T-helper 17 cell (primary cell): ENCODE data around the gene ARF3. TPM values are rescaled to one million over a fixed set of nuclear protein-coding genes. Genes with fewer than 3 reads are reported as not detected.

Experiments used
- ATAC-seq: fragments of 150-1000 bp; cut with Tn5 transposase; 2 replicates; pipeline ENCODE4 v1.10.0; 2021; ENCODE audit warnings: mild to moderate bottlenecking, moderate library complexity
- DNase-seq, 3 donors: peaks; one replicate each; pipeline versions ENCODE4 v3.0.0 to v3.0.0-alpha.2; 2020 to 2021
- H3K9me3 ChIP-seq: one replicate; pipeline ENCODE4 v1.7.0; 2013; ENCODE audit warnings: low read length, mild to moderate bottlenecking; ENCODE audit not compliant: control insufficient read depth, poor library complexity, severe bottlenecking
- H3K27ac Mint-ChIP-seq: one replicate; pipeline ENCODE4 v1.8.0; 2022; ENCODE audit warnings: mild to moderate bottlenecking, moderate library complexity, mixed read lengths
- H3K27me3 Mint-ChIP-seq: one replicate; pipeline ENCODE4 v1.8.0; 2022; ENCODE audit warnings: mixed read lengths
- H3K36me3 Mint-ChIP-seq: one replicate; pipeline ENCODE4 v1.8.0; 2022; ENCODE audit warnings: low read depth, mixed read lengths
- H3K4me1 Mint-ChIP-seq: one replicate; pipeline ENCODE4 v1.8.0; 2022; ENCODE audit warnings: mild to moderate bottlenecking, mixed read lengths
- H3K4me3 Mint-ChIP-seq: one replicate; pipeline ENCODE4 v1.8.0; 2022; ENCODE audit warnings: mild to moderate bottlenecking, moderate library complexity, mixed read lengths
- total RNA-seq, 4 donors: library from RNA in 2 of 4; stranded (reverse) in 2 of 4; gene quantifications; one replicate each; pipeline ENCODE4 v1.2.3 and lab custom pipeline; 2022 to 2026

ARF3 gene
- total RNA-seq, 2 donors from 2014 or later, result 80.1 to 111 TPM

- Mint-ChIP-seq H3K27ac (no peak overlapping the region), H3K36me3 (peaks cover 10% of the 10 kb centered on the region), H3K4me1 (peaks cover 31% of the 10 kb centered on the region), H3K4me3 (no peak overlapping the region), H3K27me3 (peaks cover 65% of the 10 kb centered on the region)
- DNase-seq, result no peak
- no peaks in the 10 kb centered on the region for H3K9me3 ChIP-seq
- no peak for ATAC-seq
These were observed 34.2 kb upstream of the ARF3 start for GRCh38 chr12:48991247-48992050.

GRCh38 chr12:48990552-48990951 is 33.3 kb upstream of the ARF3 start:
- Mint-ChIP-seq H3K4me1 (peaks cover 28% of the 10 kb centered on the region), H3K27me3 (peaks cover 64% of the 10 kb centered on the region), H3K27ac (peak overlapping the region; percentile 49), H3K4me3 (no peak overlapping the region), H3K36me3 (peaks cover 10% of the 10 kb centered on the region)
- no peak for ATAC-seq
- no peak for DNase-seq
- H3K9me3 ChIP-seq, result no peaks in the 10 kb centered on the region

- no peaks in the 10 kb centered on the region for H3K9me3 ChIP-seq
- Mint-ChIP-seq H3K27me3 (peaks cover 48% of the 10 kb centered on the region), H3K27ac (no peak overlapping the region), H3K4me3 (peak overlapping the region; percentile 53), H3K4me1 (peaks cover 19% of the 10 kb centered on the region), H3K36me3 (peaks cover 5% of the 10 kb centered on the region)
- DNase-seq (peak; percentile 61 to 78 (median 64)), ATAC-seq (peak; percentile 83)
These were observed 30.9 kb upstream of the ARF3 start for GRCh38 chr12:48988030-48988649.

GRCh38 chr12:48986720-48987291 is 29.5 kb upstream of the ARF3 start:
- no peak for ATAC-seq
- Mint-ChIP-seq H3K27me3 (peaks cover 50% of the 10 kb centered on the region), H3K4me3 (no peak overlapping the region)

GRCh38 chr12:48985901-48986300 is 28.6 kb upstream of the ARF3 start:
- H3K27me3 Mint-ChIP-seq, result peaks cover 51% of the 10 kb centered on the region
- H3K27ac Mint-ChIP-seq, result peak overlapping the region; percentile 63
- H3K4me1 Mint-ChIP-seq, result peaks cover 35% of the 10 kb centered on the region
- DNase-seq (no peak), ATAC-seq (no peak)
- peaks cover 7% of the 10 kb centered on the region for H3K36me3 Mint-ChIP-seq
- no peak overlapping the region for H3K4me3 Mint-ChIP-seq
- no peaks in the 10 kb centered on the region for H3K9me3 ChIP-seq

More at GRCh38 chr12:48986720-48987291, 29.5 kb upstream of the ARF3 start:
- no peaks in the 10 kb centered on the region for H3K9me3 ChIP-seq
- Mint-ChIP-seq H3K4me1 (peaks cover 27% of the 10 kb centered on the region), H3K27ac (peak overlapping the region; percentile 53), H3K36me3 (peaks cover 5% of the 10 kb centered on the region)
- no peak for DNase-seq

GRCh38 chr12:48985475-48985897 is 28.2 kb upstream of the ARF3 start:
- H3K9me3 ChIP-seq, result no peaks in the 10 kb centered on the region
- H3K4me3 Mint-ChIP-seq, result no peak overlapping the region
- H3K4me1 Mint-ChIP-seq, result peaks cover 34% of the 10 kb centered on the region
- H3K27ac Mint-ChIP-seq, result peak overlapping the region; percentile 63
- peaks cover 47% of the 10 kb centered on the region for H3K27me3 Mint-ChIP-seq
- peaks cover 6% of the 10 kb centered on the region for H3K36me3 Mint-ChIP-seq
- ATAC-seq (no peak), DNase-seq (no peak)

GRCh38 chr12:48982397-48983080 is 25.3 kb upstream of the ARF3 start:
- H3K27me3 Mint-ChIP-seq, result peaks cover 24% of the 10 kb centered on the region
- H3K27ac Mint-ChIP-seq, result peak overlapping the region; percentile 92
- no peak for ATAC-seq
- no peaks in the 10 kb centered on the region for H3K9me3 ChIP-seq
- H3K4me1 Mint-ChIP-seq, result peaks cover 36% of the 10 kb centered on the region
- peaks cover 3% of the 10 kb centered on the region for H3K36me3 Mint-ChIP-seq
- peak overlapping the region; percentile 92 for H3K4me3 Mint-ChIP-seq
- no peak for DNase-seq

- H3K9me3 ChIP-seq, result no peaks in the 10 kb centered on the region
- Mint-ChIP-seq H3K27ac (peak overlapping the region; percentile 92), H3K4me1 (peaks cover 39% of the 10 kb centered on the region), H3K36me3 (peaks cover 3% of the 10 kb centered on the region), H3K4me3 (peak overlapping the region; percentile 92), H3K27me3 (peaks cover 25% of the 10 kb centered on the region)
- ATAC-seq (no peak), DNase-seq (no peak)
These were observed 24.5 kb upstream of the ARF3 start for GRCh38 chr12:48981757-48982157.

GRCh38 chr12:48980953-48981756 is 23.9 kb upstream of the ARF3 start:
- H3K9me3 ChIP-seq, result no peaks in the 10 kb centered on the region
- peak in 2 of 3 donors; percentile 47 to 51 for DNase-seq
- Mint-ChIP-seq H3K4me3 (peak overlapping the region; percentile 92), H3K27me3 (peaks cover 23% of the 10 kb centered on the region), H3K4me1 (peaks cover 39% of the 10 kb centered on the region), H3K36me3 (peaks cover 3% of the 10 kb centered on the region), H3K27ac (peak overlapping the region; percentile 92)
- peak; percentile 52 for ATAC-seq

GRCh38 chr12:48980389-48980952 is 23.2 kb upstream of the ARF3 start:
- peaks cover 37% of the 10 kb centered on the region for H3K4me1 Mint-ChIP-seq
- ATAC-seq (peak; percentile 12), DNase-seq (no peak)
- peaks cover 19% of the 10 kb centered on the region for H3K27me3 Mint-ChIP-seq
- H3K36me3 Mint-ChIP-seq, result peaks cover 3% of the 10 kb centered on the region
- H3K4me3 Mint-ChIP-seq, result peak overlapping the region; percentile 92
- H3K9me3 ChIP-seq, result no peaks in the 10 kb centered on the region
- peak overlapping the region; percentile 92 for H3K27ac Mint-ChIP-seq

GRCh38 chr12:48979602-48980388 is 22.5 kb upstream of the ARF3 start:
- Mint-ChIP-seq H3K27ac (peak overlapping the region; percentile 92), H3K27me3 (peaks cover 24% of the 10 kb centered on the region), H3K36me3 (peaks cover 4% of the 10 kb centered on the region), H3K4me3 (peak overlapping the region; percentile 92), H3K4me1 (peaks cover 37% of the 10 kb centered on the region)
- H3K9me3 ChIP-seq, result no peaks in the 10 kb centered on the region
- DNase-seq (peak in 1 of 3 donors; percentile 39), ATAC-seq (peak; percentile 27)
